Heart left ventricle (tissue), 13 donors: ENCODE data around the gene PTPRE.

Experiments used
- POLR2A ChIP-seq, 2 donors: fragments of 450-650 bp; IDR thresholded peaks; one replicate each; pipeline ENCODE4 v1.6.1; 2017; ENCODE audit warnings: antibody characterized with exemption in 2 of 2, mild to moderate bottlenecking in 2 of 2, moderate library complexity in 2 of 2
- TF ChIP-seq, protein P1 (sequence below), 12 donors: fragments of 200-600 bp; sonication (generic) in 4 of 12; IDR thresholded peaks; one replicate each; pipeline versions ENCODE4 v1.5.0 to v1.8.0; 2018 to 2022; ENCODE audit warnings: antibody characterized with exemption in 12 of 12, mild to moderate bottlenecking in 5 of 12
- donor health status: ischemic (EF 13 %, LVEDD 7.1; RV severe dilation, severe dysfunction).
- donor health status: DM: no; HTN: yes; CAD: no.
- donor health status: DM: no; HTN: no; CAD: no.
- donor health status: ischemic (EF 25% LVEDD 6.9; RV normal size, moderate dysfunction).
- donor health status: ischemic (EF 25% LVEDD 5.7; RV mildly dilated, moderate dysfunction).
- donor health status: ischemic (EF 35%, LVEDD 5.7; RV mildly dilated, moderate dysfunction).
- donor health status: nonischemic (EF 11% LVEDD 7.7; RV severe dilation, severe dysfunction).
- donor health status: DM: yes; HTN: yes; CAD: no.
- donor health status: PGD.
- donor health status: ischemic (EF 29% LVEDD 5.4; RV normal size, mild dysfunction).
- donor health status: nonischemic (EF 23%, LVEDD 6.1; RV moderate dilation, normal function).

DNA sequence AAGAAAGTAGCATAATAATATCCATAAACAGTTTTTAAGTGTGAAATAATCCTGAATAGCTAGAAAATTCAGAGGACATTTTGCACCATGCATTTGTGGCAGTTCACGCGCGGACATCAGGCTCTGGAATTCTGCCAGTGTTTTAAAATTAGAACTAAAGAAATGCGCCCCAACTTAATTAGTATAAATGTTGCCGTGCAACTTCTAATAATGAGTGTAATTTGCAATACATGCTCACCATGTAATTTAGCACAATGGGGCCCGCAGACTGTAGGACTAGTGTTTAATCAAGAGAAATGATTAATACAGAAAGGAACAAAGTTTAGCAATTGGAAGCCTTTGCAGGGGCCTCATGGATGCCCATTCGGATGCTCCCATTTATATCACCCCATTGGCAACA is 96.6 kb downstream of the PTPRE start:
- TF ChIP-seq, protein P1, sequence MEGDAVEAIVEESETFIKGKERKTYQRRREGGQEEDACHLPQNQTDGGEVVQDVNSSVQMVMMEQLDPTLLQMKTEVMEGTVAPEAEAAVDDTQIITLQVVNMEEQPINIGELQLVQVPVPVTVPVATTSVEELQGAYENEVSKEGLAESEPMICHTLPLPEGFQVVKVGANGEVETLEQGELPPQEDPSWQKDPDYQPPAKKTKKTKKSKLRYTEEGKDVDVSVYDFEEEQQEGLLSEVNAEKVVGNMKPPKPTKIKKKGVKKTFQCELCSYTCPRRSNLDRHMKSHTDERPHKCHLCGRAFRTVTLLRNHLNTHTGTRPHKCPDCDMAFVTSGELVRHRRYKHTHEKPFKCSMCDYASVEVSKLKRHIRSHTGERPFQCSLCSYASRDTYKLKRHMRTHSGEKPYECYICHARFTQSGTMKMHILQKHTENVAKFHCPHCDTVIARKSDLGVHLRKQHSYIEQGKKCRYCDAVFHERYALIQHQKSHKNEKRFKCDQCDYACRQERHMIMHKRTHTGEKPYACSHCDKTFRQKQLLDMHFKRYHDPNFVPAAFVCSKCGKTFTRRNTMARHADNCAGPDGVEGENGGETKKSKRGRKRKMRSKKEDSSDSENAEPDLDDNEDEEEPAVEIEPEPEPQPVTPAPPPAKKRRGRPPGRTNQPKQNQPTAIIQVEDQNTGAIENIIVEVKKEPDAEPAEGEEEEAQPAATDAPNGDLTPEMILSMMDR (IDR thresholded peaks at IDR 0.05), result no peak
- no peak for TF ChIP-seq POLR2A (IDR thresholded peaks at IDR 0.05)
